Astrocyte of the spinal cord (primary cell): ENCODE results near the gene KIF1A.

Experiments used
- DNase-seq: peaks from one replicate; pipeline ENCODE4 v3.0.0; 2011; ENCODE audit warnings: low read depth, low spot score
- H3K4me3 ChIP-seq: 2 replicates; pipeline ENCODE4 v1.5.1; 2011; ENCODE audit warnings: low read depth, mild to moderate bottlenecking, low read length, moderate library complexity
- in situ Hi-C: cut with HindIII; loops from 2 replicates; pipeline ENCODE4 v1.10.0; 2017; ENCODE audit warnings: low sequenced_read_pairs
- TF ChIP-seq, protein P1 (sequence below): IDR thresholded peaks from 2 replicates; pipeline ENCODE4 v1.5.1; 2012; ENCODE audit warnings: low read depth, mild to moderate bottlenecking, low read length, inconsistent platforms

KIF1A gene

DNA sequence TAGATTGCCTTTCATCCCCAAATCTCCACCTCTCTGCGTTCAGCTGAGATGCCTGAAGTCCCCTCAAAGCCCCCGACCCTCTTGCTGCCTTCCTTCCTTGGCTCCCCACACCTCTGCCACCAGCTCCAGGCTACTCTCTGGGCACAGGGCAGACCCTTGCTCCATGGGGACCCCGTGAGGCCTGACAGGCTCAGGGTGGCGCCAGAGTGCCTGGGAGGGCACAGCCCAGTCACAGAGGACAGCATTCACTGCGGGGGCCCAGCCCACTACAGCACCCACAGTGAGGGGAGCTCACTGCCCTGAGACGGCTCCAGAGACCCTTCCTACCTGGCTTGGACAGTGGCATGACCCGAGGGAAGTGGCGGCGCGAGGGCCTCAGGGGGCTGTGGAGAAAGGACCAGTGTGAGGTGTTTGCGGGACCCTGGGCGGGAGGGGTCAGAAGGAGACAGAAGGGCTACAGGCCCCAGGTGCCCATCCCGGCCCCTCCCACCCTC lies 77.4 kb downstream of the KIF1A start:
- DNase-seq: no peak
- in situ Hi-C loops: no loop called here
- H3K4me3 ChIP-seq: no peak overlapping the region
- TF ChIP-seq, protein P1, sequence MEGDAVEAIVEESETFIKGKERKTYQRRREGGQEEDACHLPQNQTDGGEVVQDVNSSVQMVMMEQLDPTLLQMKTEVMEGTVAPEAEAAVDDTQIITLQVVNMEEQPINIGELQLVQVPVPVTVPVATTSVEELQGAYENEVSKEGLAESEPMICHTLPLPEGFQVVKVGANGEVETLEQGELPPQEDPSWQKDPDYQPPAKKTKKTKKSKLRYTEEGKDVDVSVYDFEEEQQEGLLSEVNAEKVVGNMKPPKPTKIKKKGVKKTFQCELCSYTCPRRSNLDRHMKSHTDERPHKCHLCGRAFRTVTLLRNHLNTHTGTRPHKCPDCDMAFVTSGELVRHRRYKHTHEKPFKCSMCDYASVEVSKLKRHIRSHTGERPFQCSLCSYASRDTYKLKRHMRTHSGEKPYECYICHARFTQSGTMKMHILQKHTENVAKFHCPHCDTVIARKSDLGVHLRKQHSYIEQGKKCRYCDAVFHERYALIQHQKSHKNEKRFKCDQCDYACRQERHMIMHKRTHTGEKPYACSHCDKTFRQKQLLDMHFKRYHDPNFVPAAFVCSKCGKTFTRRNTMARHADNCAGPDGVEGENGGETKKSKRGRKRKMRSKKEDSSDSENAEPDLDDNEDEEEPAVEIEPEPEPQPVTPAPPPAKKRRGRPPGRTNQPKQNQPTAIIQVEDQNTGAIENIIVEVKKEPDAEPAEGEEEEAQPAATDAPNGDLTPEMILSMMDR: no peak

DNA sequence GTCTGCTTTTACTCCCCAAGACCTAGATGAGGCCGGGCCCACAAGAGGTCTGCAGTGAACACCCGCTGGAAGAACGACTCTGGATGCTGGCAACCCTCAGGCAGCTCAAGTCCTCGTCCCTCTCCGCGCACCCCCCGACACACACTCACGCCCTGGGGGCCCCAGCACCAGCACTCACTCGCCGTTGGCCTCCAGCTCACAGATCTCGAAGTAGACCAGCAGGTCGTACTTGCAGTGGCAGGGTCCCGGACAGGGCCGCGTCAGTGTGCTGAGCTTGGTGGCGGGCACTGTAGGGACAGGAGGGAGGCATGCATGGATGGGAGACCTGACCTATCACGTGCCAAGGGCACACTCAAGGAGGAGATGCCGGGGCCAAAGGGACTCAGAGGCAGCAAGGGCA lies 78.9 kb downstream of the KIF1A start:
- DNase-seq: no peak
- in situ Hi-C loops: no loop called here
- TF ChIP-seq, protein P1: no peak
- no peak overlapping the region for H3K4me3 ChIP-seq

- in situ Hi-C loops: no loop called here
- TF ChIP-seq, protein P1: no peak
- H3K4me3 ChIP-seq: no peak overlapping the region
- DNase-seq: no peak
These were observed 80.2 kb downstream of the KIF1A start for GRCh38 chr2:240739797-240740196.

- in situ Hi-C loops: no loop called here
- H3K4me3 ChIP-seq: no peak overlapping the region
- TF ChIP-seq, protein P1: no peak
- no peak for DNase-seq
These were observed 82.1 kb downstream of the KIF1A start for GRCh38 chr2:240737958-240738357.

DNA sequence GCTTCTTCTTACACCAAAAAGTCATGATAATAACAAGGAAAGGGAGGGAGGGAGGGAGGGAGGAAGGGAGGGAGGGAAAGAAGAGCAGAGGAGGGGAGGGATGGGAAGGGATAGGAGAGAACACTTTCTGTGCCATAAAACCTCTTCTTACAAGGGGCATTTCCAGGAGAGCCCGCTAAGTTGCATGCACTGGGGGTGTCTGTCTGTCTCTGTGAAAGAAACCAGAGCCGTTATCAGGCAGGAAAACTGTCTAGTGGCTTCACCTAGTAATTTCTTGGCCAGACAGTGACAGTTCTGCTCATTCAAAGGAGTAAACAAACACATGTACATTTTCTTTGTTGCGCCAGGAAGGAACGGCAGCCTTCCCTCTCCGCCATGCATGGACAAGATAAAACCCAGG lies 82.5 kb downstream of the KIF1A start:
- TF ChIP-seq, protein P1: no peak
- no peak for DNase-seq
- in situ Hi-C loops: no loop called here
- H3K4me3 ChIP-seq: no peak overlapping the region

DNA sequence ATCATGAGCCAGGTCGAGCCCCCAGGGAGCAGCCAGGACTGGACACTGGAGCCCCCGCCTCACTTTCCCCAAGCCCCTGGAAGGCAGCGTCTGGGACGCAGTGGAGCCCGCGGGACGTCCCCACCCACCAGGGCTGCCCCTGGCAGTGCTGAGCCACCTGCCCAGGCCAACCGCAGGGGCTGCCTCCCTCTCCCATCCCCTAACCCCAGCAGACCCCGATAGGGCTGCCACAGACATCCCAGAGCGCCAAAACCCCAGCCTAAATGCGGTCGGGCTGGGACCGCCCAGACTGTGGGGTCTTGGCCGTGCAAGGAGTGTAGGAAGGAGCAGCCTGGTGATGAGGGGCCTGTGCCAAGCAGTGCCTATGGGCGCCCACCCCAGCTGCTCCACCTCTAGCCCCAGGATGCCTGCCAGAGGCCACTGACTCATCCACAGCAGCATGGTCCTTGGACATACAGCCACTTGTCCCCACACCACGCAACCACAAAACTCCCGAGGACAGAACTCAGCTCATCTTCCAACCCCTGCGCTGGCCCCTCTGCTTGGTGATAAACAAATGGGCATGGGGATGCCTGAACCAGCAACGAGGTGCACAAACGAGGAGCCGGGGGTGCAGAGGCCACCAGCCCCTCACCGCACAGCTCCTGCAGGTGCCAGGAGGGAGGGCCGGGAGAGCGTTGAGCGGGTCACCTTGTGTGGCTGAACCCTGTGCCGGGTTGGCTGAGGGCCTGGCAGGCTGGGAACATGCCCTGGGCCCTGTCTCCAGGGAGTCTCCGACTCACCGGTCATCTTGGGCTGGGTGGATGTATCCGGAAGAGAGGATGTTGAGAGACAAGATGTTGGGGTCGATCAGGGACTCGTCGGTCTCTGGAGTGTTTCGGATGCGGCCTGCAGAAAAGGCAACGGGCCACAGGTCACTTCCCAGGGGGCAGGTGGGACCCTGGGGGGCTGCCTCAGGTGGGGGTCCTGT lies 83.5 kb downstream of the KIF1A start:
- no peak overlapping the region for H3K4me3 ChIP-seq
- in situ Hi-C loops: no loop called here
- DNase-seq: no peak

More for the DNA sequence above, 83.5 kb downstream of the KIF1A start:
- TF ChIP-seq, protein P1: no peak
